A549 (cell line): ENCODE data around the gene UTP25. TPM values are rescaled to one million over a fixed set of nuclear protein-coding genes. Genes with fewer than 3 reads are reported as not detected.

ENCODE experiments used
- ATAC-seq, 2 experiments: fragments of 200-7000 bp in 1 of 2; fragments of >200 bp in 1 of 2; cut with Nextera tagmentation in 1 of 2; cut with Tn5 transposase in 1 of 2; 3 replicates each; pipeline versions ENCODE4 v1.8.0 to v1.9.1; 2018 to 2020; ENCODE audit warnings: mild to moderate bottlenecking in 1 of 2, moderate library complexity in 1 of 2
- CTCF ChIA-PET: fragments of 300-600 bp; sonication (Branson Sonifier 250); formaldehyde crosslinking; extraction: SDS; loops from one replicate; lab custom pipeline; 2021; ENCODE audit warnings: antibody characterized with exemption, inconsistent platforms; lab: Yijun Ruan, JAX
- POLR2A ChIA-PET: fragments of 350-600 bp; formaldehyde crosslinking; extraction: SDS; loops from one replicate; lab custom pipeline; 2021; ENCODE audit warnings: antibody characterized with exemption, inconsistent platforms; lab: Yijun Ruan, JAX
- DNase-seq, 2 experiments: peaks; one replicate each; pipeline versions ENCODE4 v3.0.0 to v3.0.0-alpha.2; 2011 to 2016; ENCODE audit warnings: low read depth in 1 of 2, low spot score in 1 of 2
- FAIRE-seq: peaks from 2 replicates; lab custom pipeline; 2011; peaks lifted over from hg19 to GRCh38; lab: Jason Lieb, UNC
- H3K27ac ChIP-seq, 2 experiments: fragments of >200 bp; sonication (Bioruptor Twin); formaldehyde crosslinking; 3 replicates each; pipeline ENCODE4 v1.5.1; 2016 to 2017
- H3K4me1 ChIP-seq: fragments of >200 bp; sonication (Bioruptor Twin); formaldehyde crosslinking; 3 replicates; pipeline ENCODE4 v1.6.1; 2016
- H3K4me2 ChIP-seq: fragments of >200 bp; sonication (Bioruptor Twin); formaldehyde crosslinking; 3 replicates; pipeline ENCODE4 v1.6.1; 2016
- H3K4me3 ChIP-seq: fragments of >200 bp; sonication (Bioruptor Twin); formaldehyde crosslinking; 3 replicates; pipeline ENCODE4 v1.5.1; 2016
- H3K9me3 ChIP-seq: fragments of >200 bp; sonication (Bioruptor Twin); formaldehyde crosslinking; 3 replicates; pipeline ENCODE4 v1.6.1; 2016
- BCL3 ChIP-seq: fragments of >200 bp; sonication (Bioruptor Twin); formaldehyde crosslinking; IDR thresholded peaks from 3 replicates; pipeline ENCODE4 v1.6.1; 2016
- CHD2 ChIP-seq: fragments of 150-350 bp; IDR thresholded peaks from 2 replicates; pipeline ENCODE4 v1.6.1; 2014; ENCODE audit warnings: low read length; ENCODE audit not compliant: partially characterized antibody
- CHD4 ChIP-seq: fragments of 200-600 bp; sonication (generic); IDR thresholded peaks from 2 replicates; pipeline ENCODE4 v1.6.1; 2016; ENCODE audit warnings: antibody characterized with exemption, mild to moderate bottlenecking, borderline replicate concordance
- E2F6 ChIP-seq: IDR thresholded peaks from 2 replicates; pipeline ENCODE4 v1.6.1; 2012; ENCODE audit warnings: low read depth, borderline replicate concordance
- HEYL ChIP-seq: fragments of 250-450 bp; sonication (Bioruptor Pico); IDR thresholded peaks from 2 replicates; pipeline ENCODE4 v1.8.0; 2021; ENCODE audit warnings: mild to moderate bottlenecking, moderate library complexity
- HOXA7 ChIP-seq: fragments of 250-450 bp; sonication (Bioruptor Pico); IDR thresholded peaks from 2 replicates; pipeline ENCODE4 v1.5.0; 2020; ENCODE audit warnings: mild to moderate bottlenecking, moderate library complexity
- JUNB ChIP-seq: fragments of >200 bp; sonication (Bioruptor Twin); formaldehyde crosslinking; IDR thresholded peaks from 2 replicates; pipeline ENCODE4 v1.6.1; 2016
- KDM1A ChIP-seq: fragments of 200-600 bp; sonication (generic); IDR thresholded peaks from 2 replicates; pipeline ENCODE4 v1.6.1; 2016; ENCODE audit warnings: low read depth, mild to moderate bottlenecking
- KDM5A ChIP-seq: fragments of 200-600 bp; sonication (generic); IDR thresholded peaks from 2 replicates; pipeline ENCODE4 v1.6.1; 2016; ENCODE audit warnings: antibody characterized with exemption, mild to moderate bottlenecking
- MAX ChIP-seq: IDR thresholded peaks from 2 replicates; pipeline ENCODE4 v1.6.1; 2012
- MYC ChIP-seq: IDR thresholded peaks from 2 replicates; pipeline ENCODE4 v1.6.1; 2012; ENCODE audit warnings: mild to moderate bottlenecking, inconsistent platforms, low read length, improper control_type of control experiment, borderline replicate concordance
- NFE2L2 ChIP-seq: fragments of 150-350 bp; conservative IDR thresholded peaks from 2 replicates; pipeline ENCODE4 v1.6.1; 2014; ENCODE audit warnings: low read length
- NR3C1 ChIP-seq: fragments of >200 bp; sonication (Bioruptor Twin); formaldehyde crosslinking; IDR thresholded peaks from 3 replicates; pipeline ENCODE4 v1.6.1; 2017
- PHF8 ChIP-seq: fragments of 200-600 bp; sonication (generic); IDR thresholded peaks from 2 replicates; pipeline ENCODE4 v1.6.1; 2016; ENCODE audit warnings: low read depth, mild to moderate bottlenecking, antibody characterized with exemption, moderate library complexity, borderline replicate concordance
- POLR2A ChIP-seq: IDR thresholded peaks from 2 replicates; pipeline ENCODE4 v1.6.1; 2012; ENCODE audit warnings: mild to moderate bottlenecking, low read length
- POLR2AphosphoS2 ChIP-seq: conservative IDR thresholded peaks from 2 replicates; pipeline ENCODE4 v1.6.1; 2012; ENCODE audit warnings: low read length, improper control_type of control experiment, inconsistent platforms
- RARB ChIP-seq: fragments of 250-450 bp; sonication (Bioruptor Pico); IDR thresholded peaks from 2 replicates; pipeline ENCODE4 v1.8.0; 2021; ENCODE audit warnings: mild to moderate bottlenecking, moderate library complexity
- RNF2 ChIP-seq: fragments of 200-600 bp; sonication (generic); IDR thresholded peaks from 2 replicates; pipeline ENCODE4 v1.6.1; 2016; ENCODE audit warnings: low read depth, mild to moderate bottlenecking, antibody characterized with exemption, moderate library complexity, borderline replicate concordance
- ZC3H11A ChIP-seq: fragments of 450-650 bp; IDR thresholded peaks from 2 replicates; pipeline ENCODE4 v1.6.1; 2014; ENCODE audit warnings: antibody characterized with exemption, mild to moderate bottlenecking
- ZFP36 ChIP-seq: fragments of 450-650 bp; IDR thresholded peaks from 2 replicates; pipeline ENCODE4 v1.6.1; 2014; ENCODE audit warnings: borderline replicate concordance; ENCODE audit not compliant: partially characterized antibody
- WGBS: methylation state at CpG from one replicate; pipeline ENCODE4 v1.1.6; 2017; ENCODE audit errors: missing lambda C conversion rate; 5-methylcytosine and 5-hydroxymethylcytosine counted together
- polyA plus RNA-seq, 4 experiments: library from polyadenylated mRNA; depleted of rRNA in 3 of 4; stranded (reverse); fragments of >200 nt; fragmentation: RNase III in 1 of 4; extraction: RNeasy Plus Mini Kit Qiagen cat#74134 plus additional on column Dnase treatment in 1 of 4; gene quantifications; 2 replicates in 3 of 4; 3 replicates in 1 of 4; pipeline ENCODE4 v1.2.3, GENCODE V29; 2011 to 2017
- TF ChIP-seq, protein P1 (sequence below): fragments of 250-450 bp; sonication (Bioruptor Pico); IDR thresholded peaks from 2 replicates; pipeline ENCODE4 v1.5.0; 2021; ENCODE audit warnings: mild to moderate bottlenecking, moderate library complexity, borderline replicate concordance
- TF ChIP-seq, protein P2 (sequence below): fragments of 450-650 bp; IDR thresholded peaks from 2 replicates; pipeline ENCODE4 v1.6.1; 2014; ENCODE audit warnings: antibody characterized with exemption

The UTP25 gene
- polyA plus RNA-seq, 2 of the 4 experiments (the other 2 are of a cell fraction): 8.4 to 16.5 TPM

DNA sequence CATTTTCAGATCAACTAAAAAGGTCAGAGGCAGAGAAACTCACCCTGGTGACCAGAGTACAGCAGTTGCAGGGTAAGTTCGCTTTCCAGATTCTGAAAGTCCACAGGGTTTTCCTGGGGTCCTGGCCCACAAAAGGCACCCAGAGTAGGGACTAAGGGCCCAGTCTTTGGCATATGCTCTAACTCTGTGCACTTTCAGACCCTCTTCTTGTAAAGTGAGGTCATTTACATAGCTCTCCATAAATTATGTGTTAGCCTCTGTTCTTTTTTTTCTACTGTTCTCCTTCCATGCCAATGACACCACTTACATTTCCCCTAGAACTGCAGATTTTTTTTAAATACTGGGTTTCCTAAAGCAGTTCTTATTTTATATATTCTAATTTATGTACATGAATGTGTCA is 49.7 kb upstream of the UTP25 start:
- no peak overlapping the region for H3K27ac ChIP-seq
- DNase-seq (no peak), FAIRE-seq (no peak), ATAC-seq (no peak)
- H3K4me2 ChIP-seq: no peak overlapping the region
- no peaks in the 10 kb centered on the region for H3K9me3 ChIP-seq
- WGBS: 84% methylated on average over 1 of the region's 1 CpG
- CTCF ChIA-PET: interaction anchor here (1.2 to 1.7 kb wide), 2 partner anchors 45 to 212 kb away, joined by 3 to 4 read pairs; no protein-coding TSS in a partner anchor
- no peaks in the 10 kb centered on the region for H3K4me1 ChIP-seq
- H3K4me3 ChIP-seq: no peak overlapping the region
- POLR2A ChIA-PET: no interaction called here
- TF ChIP-seq HEYL (CRISPR knock-in tag) (no peak), E2F6 (no peak), PHF8 (no peak), NFE2L2 (no peak), KDM1A (no peak), NR3C1 (no peak), RARB (no peak), CHD2 (no peak), KDM5A (no peak), ZC3H11A (no peak)
- TF ChIP-seq, protein P1, sequence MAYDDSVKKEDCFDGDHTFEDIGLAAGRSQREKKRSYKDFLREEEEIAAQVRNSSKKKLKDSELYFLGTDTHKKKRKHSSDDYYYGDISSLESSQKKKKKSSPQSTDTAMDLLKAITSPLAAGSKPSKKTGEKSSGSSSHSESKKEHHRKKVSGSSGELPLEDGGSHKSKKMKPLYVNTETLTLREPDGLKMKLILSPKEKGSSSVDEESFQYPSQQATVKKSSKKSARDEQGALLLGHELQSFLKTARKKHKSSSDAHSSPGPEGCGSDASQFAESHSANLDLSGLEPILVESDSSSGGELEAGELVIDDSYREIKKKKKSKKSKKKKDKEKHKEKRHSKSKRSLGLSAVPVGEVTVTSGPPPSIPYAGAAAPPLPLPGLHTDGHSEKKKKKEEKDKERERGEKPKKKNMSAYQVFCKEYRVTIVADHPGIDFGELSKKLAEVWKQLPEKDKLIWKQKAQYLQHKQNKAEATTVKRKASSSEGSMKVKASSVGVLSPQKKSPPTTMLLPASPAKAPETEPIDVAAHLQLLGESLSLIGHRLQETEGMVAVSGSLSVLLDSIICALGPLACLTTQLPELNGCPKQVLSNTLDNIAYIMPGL (CRISPR knock-in tag): no peak
- TF ChIP-seq, protein P2, sequence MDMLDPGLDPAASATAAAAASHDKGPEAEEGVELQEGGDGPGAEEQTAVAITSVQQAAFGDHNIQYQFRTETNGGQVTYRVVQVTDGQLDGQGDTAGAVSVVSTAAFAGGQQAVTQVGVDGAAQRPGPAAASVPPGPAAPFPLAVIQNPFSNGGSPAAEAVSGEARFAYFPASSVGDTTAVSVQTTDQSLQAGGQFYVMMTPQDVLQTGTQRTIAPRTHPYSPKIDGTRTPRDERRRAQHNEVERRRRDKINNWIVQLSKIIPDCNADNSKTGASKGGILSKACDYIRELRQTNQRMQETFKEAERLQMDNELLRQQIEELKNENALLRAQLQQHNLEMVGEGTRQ: no peak

GRCh38 chr1:209780268-209780667 is 47.5 kb upstream of the UTP25 start:
- 75% methylated on average over 4 of the region's 4 CpGs for WGBS
- Histone ChIP-seq H3K27ac (no peak overlapping the region), H3K4me2 (no peak overlapping the region), H3K4me3 (no peak overlapping the region), H3K9me3 (peaks cover 6% of the 10 kb centered on the region), H3K4me1 (peaks cover 6% of the 10 kb centered on the region; the same call in 1 of the 3 replicates)
- ChIA-PET POLR2A (no interaction called here), CTCF (interaction anchor here (1.0 to 1.6 kb wide), 3 partner anchors 8 to 32 kb away, joined by 4 to 5 read pairs (median 4); no protein-coding TSS in a partner anchor)
- DNase-seq (no peak), ATAC-seq (no peak), FAIRE-seq (no peak)
- TF ChIP-seq HEYL (CRISPR knock-in tag) (no peak), BCL3 (no peak), NFE2L2 (no peak), POLR2A (no peak), HOXA7 (no peak), CHD4 (no peak), MYC (no peak), ZFP36 (no peak), JUNB (no peak), E2F6 (no peak), KDM1A (no peak), RNF2 (no peak), MAX (no peak), POLR2AphosphoS2 (no peak)
